HUDEP-2 (cell line): ENCODE data around the gene PTTG2.
"Not testable (repeated sequence)": the region's sequence is repeated elsewhere in the genome, so short reads cannot be mapped to it uniquely, and the experiment has no call there.

Source experiments
- DNase-seq, 76 experiments: peaks; one replicate each; lab custom pipeline; 2025; ENCODE audit not compliant: unreplicated experiment in 76 of 76; lab: John Stamatoyannopoulos, UW

The PTTG2 gene

DNA sequence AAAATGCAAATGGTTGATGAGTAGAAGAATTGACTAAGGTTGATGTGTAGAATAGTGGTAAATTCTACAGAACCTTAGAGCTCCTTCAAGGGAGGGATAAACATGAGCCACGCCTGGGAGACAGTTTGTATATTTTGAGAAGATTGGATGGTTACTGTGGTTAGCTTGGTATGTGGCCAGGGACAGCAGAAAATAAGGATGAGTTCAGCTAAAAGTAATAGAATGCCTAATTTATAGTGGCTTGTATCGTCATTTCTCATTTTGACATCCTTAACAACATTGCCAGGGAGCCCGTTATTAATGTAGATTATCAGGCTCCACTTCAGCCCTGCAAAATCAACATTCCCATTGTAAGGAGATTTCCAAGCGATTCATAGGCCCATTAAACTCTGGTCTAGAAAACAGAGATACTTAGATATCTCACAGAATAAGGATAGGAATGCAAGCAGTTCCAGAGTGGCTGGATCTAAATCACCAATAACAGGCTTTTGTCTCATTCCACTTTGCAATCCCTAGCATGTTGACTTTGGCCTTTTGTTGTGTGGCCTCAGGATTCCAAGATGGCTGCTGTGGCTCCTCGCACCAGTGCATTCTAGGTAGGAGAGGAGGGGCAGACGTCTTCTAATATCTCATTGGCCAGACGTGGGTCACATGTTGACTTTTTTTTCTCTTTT is 6.4 kb upstream of the PTTG2 start:
- DNase-seq = no peak

DNA sequence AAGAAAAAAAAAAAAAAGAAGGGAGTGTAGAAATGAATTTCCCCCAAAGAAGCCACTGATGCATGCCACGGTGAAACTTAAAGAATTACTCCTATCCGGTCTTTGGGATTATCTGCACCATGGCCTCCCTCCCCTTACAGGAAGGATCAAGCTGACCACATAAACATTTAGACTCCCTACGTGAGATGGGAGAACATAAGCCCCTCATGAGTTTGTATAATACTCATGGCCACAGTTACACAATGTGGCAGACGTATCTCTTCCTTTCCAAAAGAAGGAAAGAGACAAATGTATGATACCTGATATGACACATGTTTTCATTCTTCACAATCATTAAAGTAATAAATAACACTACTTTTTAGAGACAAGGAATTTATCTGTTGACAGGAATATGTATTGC is 3.3 kb upstream of the PTTG2 start:
- no peak for DNase-seq

DNA sequence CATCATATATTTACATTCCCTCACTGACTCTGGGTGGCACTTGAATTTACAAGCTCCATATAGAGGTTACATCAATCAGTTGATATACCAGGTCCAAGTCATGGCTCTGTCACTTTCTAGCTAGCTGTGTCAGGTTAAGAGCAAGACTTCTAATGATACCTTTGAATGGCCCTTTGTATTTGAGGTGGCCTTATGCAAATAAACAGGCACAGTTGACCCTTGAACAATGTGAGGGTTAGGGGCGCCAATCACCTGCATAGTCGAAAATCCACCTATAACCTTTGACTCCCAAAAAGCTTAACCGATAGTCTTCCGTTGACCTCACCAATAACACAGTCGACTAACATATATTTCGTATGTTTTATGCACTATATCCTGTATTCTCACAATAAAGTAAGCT is 1.3 kb upstream of the PTTG2 start:
- DNase-seq = no peak

DNA sequence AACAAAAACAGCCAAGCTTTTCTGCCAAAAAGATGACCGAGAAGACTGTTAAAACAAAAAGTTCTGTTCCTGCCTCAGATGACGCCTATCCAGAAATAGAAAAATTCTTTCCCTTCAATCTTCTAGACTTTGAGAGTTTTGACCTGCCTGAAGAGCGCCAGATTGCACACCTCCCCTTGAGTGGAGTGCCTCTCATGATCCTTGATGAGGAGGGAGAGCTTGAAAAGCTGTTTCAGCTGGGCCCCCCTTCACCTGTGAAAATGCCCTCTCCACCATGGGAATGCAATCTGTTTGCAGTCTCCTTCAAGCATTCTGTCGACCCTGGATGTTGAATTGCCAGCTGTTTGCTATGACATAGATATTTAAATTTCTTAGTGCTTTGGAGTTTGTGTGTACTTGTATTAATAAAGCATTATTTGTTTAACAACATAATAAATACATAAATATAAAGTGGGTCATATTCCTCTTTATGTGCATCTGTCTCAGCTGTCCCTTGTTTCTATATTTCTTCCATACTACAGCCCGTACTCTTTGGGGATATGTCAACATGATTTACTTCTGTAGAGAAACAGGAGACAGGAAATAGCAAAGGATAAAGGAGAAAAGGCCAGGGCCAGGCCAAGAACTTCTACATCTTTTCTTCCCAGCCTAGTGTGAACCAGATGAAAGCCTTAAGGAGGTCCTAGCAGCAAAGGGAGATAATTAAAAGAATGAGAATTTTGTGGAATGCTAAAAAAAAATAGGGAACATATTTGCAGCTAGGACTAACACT is 667 bp downstream of the PTTG2 start:
- DNase-seq = no peak

DNA sequence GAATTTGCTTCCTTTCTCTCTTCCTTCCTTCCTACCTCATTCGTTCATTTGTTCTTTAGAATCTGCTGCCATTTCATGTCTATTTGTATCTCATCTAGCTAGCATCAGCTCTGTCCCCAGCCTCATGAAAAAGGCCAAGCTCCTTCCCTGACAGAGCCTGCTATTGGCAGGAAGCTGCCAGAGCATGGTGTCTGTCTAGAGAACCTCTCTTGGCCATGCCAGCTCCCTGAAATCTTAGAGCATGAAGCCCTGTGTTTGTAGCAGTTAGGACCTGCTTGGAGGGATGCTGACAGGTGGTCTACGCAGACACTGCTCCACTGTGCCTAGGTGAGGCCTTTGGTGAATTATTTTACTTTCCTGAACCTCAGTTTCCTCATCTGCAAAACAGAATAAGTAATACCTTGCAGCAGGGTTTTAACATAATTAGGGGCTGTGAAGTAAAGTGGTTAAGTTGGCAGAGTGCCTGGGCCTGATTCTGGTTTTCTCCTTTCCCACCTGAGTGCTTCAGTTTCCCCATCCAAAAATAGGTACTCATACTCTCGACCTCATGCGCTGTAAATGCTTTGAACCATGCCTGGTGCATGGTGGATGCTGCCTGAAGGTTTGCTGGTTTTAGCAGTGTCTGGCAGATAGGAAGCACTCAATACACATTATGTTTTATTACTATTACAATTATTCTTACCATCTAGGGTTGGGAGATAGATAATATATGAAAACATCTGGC is 4.7 kb downstream of the PTTG2 start:
- DNase-seq = no peak

DNA sequence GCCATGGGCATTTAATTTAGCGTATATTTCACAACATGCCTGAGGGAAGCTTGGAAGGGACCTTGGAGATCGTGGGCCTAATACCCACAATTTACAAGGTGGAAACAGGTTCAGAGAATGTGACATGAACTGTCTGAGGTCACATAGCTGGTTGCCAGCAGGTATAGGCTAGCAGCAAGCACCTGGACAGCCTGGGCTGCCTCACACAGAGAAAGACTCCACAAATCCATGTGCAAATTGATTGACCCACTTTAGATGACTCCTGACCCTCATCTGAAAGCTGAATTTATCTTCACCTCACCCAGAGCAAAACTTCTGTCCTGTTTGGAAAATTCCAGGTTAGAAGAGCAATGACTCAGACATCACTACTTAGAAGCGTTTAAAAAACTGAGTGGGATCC is 5.8 kb downstream of the PTTG2 start:
- DNase-seq = no peak

DNA sequence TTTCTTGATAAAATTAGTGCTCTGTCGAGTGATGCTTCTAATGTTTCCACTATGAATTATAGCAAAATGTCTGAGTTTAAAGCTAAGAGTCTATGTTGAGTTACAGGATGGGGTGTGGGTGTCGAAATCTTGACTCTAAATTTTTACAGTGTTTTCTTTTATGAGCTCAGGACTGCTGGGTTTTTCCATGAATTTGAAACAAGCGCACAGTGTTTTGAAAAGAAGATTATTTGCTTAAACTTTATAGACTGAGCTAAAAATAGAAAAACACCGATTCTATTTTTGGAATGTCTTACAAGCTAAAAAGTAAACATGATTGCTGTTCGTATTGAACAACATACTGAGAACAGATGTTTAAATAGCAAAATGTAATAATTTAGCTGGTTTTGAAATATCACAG is 7.5 kb downstream of the PTTG2 start:
- DNase-seq = no peak

DNA sequence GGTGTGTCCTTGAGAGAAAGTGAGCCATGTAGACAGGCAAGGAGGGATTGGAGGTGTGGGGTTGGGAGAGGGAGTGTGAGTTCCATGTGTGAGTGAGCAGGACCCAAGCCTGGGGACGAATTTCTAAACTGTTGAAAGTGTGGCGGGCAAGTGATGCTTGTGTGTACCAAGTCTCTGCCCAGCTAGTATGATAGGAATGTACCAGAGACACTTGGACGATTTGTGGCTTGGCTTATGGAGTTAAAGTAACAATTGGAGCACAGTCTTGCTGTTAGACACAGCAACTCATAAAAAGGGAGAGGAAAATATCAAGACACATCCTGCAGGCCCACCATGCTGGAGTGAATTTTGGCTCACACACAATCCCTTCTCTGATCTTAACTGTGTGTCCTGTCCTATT is 8.5 kb downstream of the PTTG2 start:
- no peak for DNase-seq

DNA sequence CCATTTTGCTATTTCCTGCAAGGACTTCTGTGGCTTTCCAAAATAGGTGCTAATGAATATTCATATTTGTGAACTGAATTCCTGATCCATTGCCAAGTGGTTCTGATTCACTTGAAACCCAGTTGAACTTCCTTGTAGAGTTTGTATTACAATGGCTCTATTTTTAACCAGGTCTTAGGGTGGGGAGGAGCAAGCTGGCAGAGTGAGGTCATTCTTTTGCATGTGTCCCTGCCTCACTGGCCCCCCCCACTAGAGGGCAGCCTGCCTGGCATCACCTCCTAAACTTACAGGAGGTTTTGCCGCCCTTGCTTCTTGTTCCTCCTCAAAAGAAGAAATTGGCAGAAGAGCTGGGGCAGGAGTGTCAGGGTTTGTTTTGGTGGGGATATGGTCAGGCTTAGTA is 10.5 kb downstream of the PTTG2 start:
- DNase-seq = peak in 50 of 76 experiments; percentile 0 to 55 (median 27)

DNA sequence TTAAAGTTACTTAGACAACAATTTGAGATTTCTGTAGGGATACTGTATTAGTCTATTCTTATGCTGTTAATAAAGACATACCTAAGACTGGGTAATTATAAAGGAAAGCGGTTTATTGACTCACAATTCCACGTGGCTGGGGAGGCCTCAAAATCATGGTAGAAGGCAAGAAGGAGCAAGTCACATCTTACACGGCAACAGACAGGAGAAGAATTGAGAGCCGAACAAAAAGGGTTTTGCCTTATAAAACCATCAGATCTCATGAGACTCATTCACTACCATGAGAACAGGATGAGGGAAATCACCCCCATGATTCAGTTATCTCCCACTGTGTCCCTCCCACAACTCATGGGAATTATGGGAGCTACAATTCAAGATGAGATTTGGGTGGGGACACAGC is 11.0 kb downstream of the PTTG2 start:
- DNase-seq = no peak

DNA sequence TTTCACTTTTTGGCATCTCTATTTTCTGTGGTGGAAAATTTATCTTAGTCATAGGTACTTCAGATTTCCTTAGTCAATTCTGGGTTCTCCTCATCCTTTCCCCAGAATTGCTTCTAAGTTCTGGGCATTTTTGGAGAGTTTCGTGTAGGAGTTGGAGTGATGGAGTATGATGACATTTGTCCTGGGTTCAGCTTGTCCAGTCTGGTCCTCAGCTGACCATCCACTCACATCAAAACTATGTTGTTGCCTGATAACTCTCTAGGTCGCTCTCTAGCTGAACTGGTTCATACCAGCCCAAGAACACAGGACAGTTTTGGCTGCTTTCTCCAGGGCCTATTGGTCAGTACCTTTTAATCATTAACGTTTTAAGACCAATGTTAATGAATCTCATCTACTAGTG is 13.2 kb downstream of the PTTG2 start:
- DNase-seq = no peak

DNA sequence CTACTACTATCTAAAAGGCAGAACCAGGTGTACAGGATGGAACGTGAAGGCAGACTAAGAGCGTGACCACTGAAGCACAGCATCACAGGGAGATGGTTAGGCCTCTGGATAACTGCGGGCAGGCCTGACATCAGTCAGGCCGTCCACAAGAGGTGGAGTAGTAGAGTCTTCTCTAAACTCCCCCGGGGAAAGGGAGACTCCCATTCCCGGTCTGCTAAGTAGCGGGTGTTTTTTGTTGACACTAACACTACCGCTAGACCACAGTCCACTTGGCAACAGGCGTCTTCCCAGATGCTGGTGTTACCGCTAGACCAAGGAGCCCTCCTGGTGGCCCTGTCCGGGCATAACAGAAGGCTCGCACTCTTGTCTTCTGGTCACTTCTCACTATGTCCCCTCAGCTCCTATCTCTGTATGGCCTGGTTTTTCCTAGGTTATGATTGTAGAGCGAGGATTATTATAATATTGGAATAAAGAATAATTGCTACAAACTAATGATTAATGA is 15.2 kb downstream of the PTTG2 start:
- not testable (repeated sequence) for DNase-seq

DNA sequence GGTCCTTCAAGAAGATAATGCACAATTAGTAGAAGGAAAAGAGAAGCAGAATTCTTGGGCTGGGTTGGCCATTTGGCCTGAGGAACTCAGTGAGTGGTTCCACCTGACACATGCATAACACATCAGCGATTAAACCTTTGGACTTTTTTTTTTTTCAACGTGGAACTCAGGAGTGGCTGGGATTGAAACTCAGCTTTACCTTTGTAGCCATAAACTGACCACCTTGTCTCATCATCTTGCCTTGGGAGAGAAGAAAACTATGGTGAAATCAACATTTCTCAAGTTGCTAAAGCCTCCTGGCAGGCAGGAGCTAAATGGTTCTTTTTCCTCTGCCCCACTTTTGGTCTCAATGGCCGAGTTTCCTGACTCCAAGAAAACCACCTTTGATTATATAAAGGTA is 16.3 kb downstream of the PTTG2 start:
- DNase-seq = no peak

DNA sequence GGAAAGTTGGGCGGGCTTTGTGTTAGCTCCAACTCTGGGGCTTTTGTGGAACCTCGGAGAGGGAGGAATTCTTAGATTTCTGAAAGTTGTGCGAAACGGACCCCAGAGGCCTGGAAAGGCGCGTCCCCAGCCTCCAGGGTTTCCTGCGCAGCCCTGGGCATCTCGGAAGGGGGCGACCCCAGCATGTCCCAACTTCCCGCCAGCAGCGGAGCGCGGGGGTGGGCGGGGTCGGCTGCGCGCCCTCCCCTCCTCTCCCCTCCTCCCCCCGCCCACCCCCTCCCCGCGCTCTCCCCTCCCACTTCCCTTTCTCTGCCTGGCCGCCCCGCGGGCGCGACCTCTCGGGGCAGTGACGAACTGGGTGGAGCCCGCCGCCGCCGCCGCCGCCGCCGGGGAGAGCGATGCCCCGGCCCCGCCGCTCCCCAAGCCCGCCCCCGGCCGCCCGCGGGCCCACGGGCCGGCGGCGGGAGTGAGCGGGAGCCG is 16.8 kb downstream of the PTTG2 start:
- peak in 56 of 76 experiments; percentile 6 to 70 (median 37) for DNase-seq

DNA sequence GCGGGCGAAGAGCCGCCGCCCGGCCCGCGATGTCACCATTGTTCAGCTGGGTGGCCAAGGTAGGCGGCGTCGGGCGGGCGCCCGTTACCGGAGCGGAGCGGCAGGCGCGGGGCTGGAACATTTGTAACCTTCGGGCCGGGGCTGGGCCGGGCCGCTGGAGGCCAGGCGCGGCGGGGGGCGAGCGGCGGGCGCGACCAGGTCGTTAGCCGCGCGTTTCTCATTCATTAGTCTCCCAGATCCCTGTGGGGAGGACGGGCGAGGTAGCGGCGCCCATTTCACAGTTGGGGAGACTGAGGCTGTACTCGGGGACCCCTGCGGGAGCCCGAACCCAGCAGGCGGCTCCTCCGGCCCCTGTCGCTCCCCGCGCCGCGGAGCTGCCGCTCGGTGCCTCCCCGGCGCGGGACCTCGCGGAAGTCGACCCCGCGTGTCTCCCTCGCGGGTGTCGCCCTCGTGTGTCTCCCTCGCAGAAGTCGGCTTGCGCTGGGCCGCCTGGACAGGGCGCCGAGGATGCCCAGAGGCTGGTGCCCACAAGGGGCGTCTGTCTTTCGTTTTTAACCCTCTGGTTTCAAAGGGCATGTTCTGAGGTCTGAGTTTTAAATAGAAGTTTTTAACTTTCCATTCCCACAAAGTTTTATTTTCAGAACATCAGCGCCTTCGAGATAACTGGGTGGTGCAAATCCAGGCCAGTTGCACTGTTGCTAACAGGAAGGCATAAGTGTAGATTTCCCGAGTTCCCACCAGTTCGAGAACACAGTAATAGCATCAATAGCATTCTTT is 17.5 kb downstream of the PTTG2 start:
- DNase-seq = peak in 63 of 76 experiments; percentile 3 to 64 (median 37)

DNA sequence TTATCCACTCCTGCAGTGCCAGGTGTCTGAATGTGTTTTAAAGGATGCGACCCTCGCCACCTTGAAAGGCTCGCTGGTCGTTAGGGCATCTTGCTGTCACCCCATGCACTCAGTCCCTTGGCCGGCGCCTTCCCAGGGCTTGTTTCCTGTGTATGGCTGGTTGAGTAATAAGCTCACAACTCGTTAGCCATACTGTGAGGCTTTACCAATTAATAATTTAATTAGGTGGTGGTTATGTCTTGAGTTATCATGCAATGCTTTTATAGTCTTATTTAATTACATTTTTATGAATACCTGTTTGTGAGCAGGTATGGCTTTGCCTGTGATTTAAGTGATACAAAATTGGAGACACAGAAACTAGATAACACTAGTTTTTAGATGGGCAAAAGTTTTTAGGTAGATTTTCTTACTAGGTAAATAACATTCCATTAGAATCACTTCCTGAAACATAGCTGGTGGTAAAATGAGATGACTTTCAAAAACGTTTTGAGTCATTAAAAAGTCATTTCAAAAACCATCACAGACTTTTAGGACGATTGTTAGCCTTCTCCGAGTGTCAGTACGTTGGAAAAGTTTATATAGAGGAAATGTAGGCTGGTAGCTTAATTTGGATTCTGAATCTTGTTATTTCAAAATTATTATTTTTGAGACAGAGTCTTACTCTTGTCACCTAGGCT is 18.2 kb downstream of the PTTG2 start:
- peak in 4 of 76 experiments; percentile 1 to 10 (median 6) for DNase-seq

DNA sequence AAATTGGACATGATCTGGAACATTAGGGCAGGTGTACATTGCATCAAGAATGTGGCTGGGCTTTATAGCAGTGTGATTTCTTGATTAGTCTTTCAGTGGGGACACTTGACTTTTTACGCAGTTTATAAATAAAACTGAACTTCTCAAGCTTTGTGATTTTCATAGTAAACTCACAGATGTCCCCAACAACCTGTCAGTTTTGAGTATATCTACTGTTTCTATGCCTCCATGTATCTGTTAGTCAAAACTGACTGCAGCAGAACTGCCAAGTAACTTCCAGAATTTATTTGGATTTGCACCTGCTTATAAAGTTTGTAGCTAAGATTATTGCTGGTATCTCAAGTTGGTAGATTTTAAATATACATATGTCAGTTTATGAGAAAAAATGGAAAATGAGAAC is 20.0 kb downstream of the PTTG2 start:
- peak in 1 of 76 experiments; percentile 2 for DNase-seq

DNA sequence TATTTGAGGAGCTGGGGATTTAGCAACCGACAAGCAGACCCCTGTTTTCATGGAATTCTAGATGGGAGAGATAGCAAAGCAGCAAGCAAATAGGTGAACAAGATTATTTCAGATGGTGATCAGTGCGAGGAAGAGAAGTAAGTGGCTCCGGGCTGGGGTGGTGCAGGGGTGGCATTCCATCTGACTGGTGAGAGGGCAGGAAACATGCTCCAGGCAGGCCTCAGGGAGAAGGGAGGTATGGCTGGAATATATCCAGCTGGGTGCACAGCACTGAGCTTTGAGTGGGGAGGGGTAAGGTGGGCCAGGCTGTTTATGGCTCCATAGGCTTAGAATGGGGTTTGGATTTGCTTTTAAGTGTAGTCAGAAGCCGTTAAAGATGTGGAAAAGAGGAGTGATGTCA is 21.2 kb downstream of the PTTG2 start:
- no peak for DNase-seq

DNA sequence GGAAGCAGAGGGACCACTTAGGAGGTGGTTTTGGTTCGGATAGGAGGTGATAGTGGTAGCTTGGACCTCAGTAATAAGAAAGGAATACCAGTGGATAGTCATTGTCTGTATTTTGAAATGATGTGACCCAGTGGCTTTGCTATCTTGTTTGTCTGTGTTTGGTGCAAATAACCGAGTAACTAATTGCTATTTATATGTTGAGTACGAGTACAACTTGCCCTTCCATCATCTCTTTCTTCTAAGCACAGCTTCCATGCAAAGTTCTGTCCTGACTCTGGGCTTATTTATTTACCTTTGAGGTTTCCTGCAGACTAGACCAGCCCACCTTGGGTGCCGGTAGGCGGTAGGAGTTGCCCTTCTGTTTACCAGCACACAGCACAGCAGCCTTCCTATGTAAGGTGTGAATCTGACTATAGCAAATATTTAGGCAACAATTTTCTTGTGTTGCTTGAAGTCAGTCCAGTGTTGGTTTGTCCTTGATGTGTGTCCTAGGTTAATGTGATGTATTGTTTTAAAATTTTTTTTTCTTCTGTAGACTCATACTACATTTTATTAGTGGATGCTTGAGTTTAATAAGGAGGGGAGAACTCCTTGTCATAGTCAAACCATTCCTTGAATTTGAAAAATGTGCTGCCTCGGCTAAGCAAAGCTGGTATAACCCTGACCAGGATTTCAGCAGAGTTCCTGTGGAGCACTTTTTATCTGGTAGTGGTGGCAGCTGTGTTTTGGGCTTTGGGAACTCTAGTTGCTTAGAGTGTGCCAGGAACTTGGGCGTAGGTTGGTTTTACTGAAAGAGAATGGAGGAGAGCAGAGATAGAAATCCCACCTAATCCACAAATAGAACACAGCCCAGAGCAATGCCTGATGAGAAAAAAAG is 21.9 kb downstream of the PTTG2 start:
- no peak for DNase-seq
